D721Med (cell line): Measurements from ENCODE around the gene DGKI.

Source experiments
- DNase-seq: peaks from one replicate; pipeline ENCODE4 v3.0.0; 2011; ENCODE audit warnings: low spot score; ENCODE audit not compliant: insufficient read length
- FAIRE-seq: peaks from 2 replicates; lab custom pipeline; 2011; peaks lifted over from hg19 to GRCh38; lab: Jason Lieb, UNC
- TF ChIP-seq, protein P1 (sequence below): IDR thresholded peaks from 2 replicates; pipeline ENCODE4 v1.5.1; 2012; ENCODE audit warnings: mild to moderate bottlenecking, control low read depth; ENCODE audit not compliant: insufficient read depth; ENCODE audit errors: missing control alignments

DGKI gene

DNA sequence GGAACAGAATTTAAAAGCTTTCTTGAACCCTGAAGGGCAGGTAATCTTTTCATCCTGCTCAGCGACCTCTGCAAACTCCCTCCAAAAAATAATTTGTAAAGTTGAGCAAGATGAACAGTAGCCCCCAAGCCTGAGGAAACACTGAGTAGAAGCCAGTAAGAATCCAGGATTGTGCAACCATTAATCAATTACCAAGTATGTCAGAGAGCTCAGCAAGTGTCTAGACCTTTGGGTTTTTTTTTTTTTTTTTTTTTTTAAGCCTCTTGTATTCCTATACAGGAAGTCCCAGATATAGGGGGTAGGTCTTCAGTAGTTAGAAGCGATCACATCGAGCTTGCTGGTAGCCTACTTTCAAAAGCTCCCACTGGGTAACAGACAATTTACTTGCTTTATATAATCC is 155.2 kb downstream of the DGKI start:
- no peak for FAIRE-seq
- no peak for DNase-seq
- TF ChIP-seq, protein P1, sequence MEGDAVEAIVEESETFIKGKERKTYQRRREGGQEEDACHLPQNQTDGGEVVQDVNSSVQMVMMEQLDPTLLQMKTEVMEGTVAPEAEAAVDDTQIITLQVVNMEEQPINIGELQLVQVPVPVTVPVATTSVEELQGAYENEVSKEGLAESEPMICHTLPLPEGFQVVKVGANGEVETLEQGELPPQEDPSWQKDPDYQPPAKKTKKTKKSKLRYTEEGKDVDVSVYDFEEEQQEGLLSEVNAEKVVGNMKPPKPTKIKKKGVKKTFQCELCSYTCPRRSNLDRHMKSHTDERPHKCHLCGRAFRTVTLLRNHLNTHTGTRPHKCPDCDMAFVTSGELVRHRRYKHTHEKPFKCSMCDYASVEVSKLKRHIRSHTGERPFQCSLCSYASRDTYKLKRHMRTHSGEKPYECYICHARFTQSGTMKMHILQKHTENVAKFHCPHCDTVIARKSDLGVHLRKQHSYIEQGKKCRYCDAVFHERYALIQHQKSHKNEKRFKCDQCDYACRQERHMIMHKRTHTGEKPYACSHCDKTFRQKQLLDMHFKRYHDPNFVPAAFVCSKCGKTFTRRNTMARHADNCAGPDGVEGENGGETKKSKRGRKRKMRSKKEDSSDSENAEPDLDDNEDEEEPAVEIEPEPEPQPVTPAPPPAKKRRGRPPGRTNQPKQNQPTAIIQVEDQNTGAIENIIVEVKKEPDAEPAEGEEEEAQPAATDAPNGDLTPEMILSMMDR = no peak

DNA sequence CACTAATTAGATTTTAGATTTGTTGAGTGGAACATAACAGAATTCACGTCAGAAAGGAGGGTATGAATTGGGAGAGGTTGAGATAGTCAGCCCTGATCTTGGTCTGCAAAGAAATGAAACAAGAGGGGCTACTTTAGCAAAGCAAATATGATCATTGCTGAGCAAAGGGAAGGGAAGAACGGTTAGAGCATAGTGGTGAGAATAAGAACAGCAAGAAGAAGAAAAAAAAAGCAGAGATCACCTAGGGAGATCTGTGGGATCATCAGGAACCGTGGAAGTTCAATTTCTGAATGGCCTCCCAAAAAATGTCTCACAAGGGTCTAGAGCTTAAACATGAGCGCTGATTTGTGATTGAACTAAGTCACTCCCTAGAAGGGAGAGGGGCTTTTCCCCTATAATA is 156.1 kb downstream of the DGKI start:
- TF ChIP-seq, protein P1 = no peak
- FAIRE-seq (no peak), DNase-seq (no peak)

DNA sequence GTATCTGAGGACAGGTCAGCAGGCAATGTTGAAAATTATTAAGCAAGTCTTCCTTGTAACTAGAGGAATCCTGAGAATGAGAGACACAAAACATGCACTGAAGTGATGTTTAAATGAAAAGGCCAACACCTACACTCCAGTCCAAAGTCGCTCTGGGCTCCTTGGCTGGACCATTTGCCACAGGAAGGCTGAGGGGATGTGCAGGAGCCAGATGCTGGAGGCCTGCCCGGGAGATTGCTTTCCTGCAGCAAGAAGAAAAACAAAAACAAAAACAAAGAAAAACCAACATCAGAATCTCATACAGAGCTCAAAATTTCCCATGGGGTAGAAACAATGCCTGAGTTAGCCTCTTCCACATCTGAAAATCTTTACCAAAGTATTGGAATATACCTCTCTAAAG is 157.0 kb downstream of the DGKI start:
- FAIRE-seq (no peak), DNase-seq (no peak)
- TF ChIP-seq, protein P1 = no peak

DNA sequence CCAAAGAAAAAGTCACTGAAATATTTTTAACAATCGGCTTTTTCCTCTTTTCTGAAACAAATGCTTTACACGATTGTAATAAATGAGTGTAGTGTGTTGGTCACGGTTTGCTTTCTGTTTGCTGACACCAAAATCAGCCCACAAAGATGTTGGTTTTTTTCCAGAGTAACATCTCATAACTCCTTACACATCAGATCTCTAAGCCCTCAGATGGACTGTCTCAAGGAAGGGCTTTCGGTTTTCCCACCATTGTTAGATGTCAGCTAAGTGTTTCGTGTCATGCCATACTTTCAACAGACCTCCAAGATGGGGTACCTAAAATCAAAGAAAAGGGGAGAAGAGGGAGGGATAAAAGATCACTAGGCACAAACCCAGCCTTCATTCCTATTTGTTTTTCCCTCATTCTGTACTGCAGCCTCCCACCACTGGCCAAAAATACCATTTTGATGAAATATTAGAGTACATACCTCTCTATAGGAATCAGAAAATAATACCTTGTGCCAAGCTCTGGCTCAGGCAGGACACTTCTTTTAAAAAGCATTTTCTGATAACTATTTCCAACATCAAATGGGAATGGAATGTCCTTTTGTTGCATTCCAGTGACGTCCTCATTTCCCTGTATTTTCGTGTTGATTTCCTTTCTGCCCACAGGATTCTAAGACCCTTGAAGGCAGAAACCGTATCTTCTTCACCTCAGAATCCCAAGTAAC is 159.1 kb downstream of the DGKI start:
- DNase-seq = no peak
- TF ChIP-seq, protein P1 = no peak
- no peak for FAIRE-seq

DNA sequence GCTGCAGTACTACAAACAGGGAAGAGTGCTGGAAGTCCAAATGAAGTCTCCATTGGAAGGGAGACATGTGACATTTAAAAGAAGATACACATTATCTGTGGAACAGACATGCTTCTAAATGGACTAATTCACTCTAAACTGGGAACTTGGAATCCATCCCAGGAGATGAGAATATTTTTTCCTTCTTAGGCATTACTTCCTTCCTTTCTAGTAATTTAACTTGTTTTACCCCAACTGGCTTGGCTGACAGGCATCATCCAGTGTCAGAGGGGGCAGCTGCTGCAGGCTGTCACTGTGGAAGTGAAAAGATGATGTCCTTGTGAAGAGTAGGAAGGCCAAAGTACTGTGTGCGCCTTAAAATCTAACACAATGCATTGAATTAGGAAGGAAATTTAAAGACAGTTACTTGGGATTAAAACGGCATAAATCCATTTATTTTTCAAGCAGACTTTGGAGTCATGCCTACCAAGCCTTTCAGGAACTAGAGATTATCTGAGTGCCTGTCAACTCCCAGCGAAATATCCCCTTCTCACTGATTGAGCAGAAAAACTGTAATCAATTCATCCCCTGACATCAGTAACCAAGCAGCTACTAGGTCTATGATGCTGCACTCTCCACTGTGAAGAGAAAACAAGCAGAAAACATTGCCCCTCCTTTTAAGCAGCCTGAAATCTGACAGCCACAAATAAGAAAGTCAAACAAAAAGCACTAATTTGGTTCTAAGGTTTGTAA is 161.2 kb downstream of the DGKI start:
- TF ChIP-seq, protein P1 = no peak
- no peak for DNase-seq
- no peak for FAIRE-seq

DNA sequence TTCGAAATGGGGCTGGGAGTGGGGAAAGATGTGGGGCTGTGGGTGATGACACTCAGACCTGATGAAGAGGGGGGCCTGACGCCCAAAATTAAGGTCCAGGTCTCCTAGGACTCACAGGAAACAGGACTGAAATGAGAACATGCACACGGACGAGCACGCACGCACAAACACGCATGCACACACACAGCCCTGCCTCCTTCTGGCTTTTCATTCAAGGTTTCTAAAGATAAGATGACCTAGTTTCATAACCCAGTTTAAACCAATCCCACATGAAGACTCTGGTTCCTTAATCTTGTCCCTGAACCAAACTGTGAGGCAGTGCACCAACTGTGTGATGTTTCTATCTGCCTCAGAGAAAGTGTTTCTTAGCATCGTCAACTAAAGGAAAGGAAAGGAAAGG is 162.0 kb downstream of the DGKI start:
- FAIRE-seq (no peak), DNase-seq (no peak)
- TF ChIP-seq, protein P1 = no peak

DNA sequence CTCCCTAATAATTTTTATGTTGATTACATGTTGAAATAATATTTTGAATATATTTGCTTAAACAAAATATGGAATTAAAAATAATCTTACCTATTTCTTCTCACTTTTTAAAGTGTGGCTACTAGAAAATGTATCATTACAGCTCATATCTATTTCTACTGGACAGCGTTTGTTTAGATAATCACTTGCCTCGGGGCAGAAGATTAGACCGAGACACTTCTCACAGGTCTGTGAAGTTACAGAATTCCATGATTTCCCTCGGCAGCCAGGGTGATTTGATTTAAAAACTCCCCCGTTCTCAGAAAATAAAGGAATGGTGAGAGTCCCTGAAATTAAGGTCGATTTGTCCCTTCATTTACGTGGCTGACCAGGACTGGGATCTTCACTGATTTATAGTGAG is 162.5 kb downstream of the DGKI start:
- FAIRE-seq (no peak), DNase-seq (no peak)
- TF ChIP-seq, protein P1 = no peak
